ENCODE data around the gene GNAT3.

GRCh38 chr7:80466636-80467035, 45.2 kb downstream of the GNAT3 start:
- TF ChIP-seq CTCF (conservative IDR thresholded peaks at IDR 0.05; ENCODE audit: low read length): no peak
- TF ChIP-seq EZH2phosphoT487 (IDR thresholded peaks at IDR 0.05; ENCODE audit: borderline replicate concordance): no peak
